Left lung (tissue), 10 donors: Measurements from ENCODE around the gene DMGDH. TPM values are rescaled to one million over a fixed set of nuclear protein-coding genes. Genes with fewer than 3 reads are reported as not detected.

ENCODE experiments used
- ATAC-seq: fragments of 200-7000 bp; cut with Tn5 transposase; one replicate; pipeline ENCODE4 v1.9.1; 2020; ENCODE audit warnings: moderate library complexity
- DNase-seq, 4 donors: peaks; one replicate each; pipeline ENCODE4 v3.0.0-alpha.2; 2013 to 2020
- H3K27ac ChIP-seq, 2 donors: fragments of 200-600 bp; sonication (generic) in 1 of 2; one replicate each; pipeline versions ENCODE4 v1.5.0 to v1.8.0; 2020 to 2021
- H3K27me3 ChIP-seq, 2 donors: fragments of 200-600 bp; sonication (generic) in 1 of 2; one replicate each; pipeline versions ENCODE4 v1.5.0 to v1.8.0; 2020 to 2021
- H3K36me3 ChIP-seq, 2 donors: fragments of 200-600 bp; sonication (generic) in 1 of 2; one replicate each; pipeline versions ENCODE4 v1.5.0 to v1.8.0; 2020 to 2021
- H3K4me1 ChIP-seq, 2 donors: fragments of 200-600 bp; one replicate each; pipeline ENCODE4 v1.8.0; 2021
- H3K4me3 ChIP-seq, 2 donors: fragments of 200-600 bp; sonication (generic) in 1 of 2; one replicate each; pipeline versions ENCODE4 v1.5.0 to v1.8.0; 2020 to 2021; ENCODE audit warnings: mild to moderate bottlenecking in 1 of 2
- H3K9me3 ChIP-seq, 2 donors: fragments of 200-600 bp; sonication (generic) in 1 of 2; one replicate each; pipeline versions ENCODE4 v1.5.0 to v1.8.0; 2020 to 2021
- intact Hi-C, 2 donors: fragments of 100-400 bp; cut with DNase I; formaldehyde crosslinking; loops; one replicate each; pipeline versions ENCODE4 v1.11.2 to v1.14.2; 2022
- polyA plus RNA-seq, 6 donors: library from polyadenylated mRNA; unstranded; fragments of 120-200 nt; gene quantifications; one replicate each; pipeline ENCODE4 v1.2.1, GENCODE V29; 2013; ENCODE audit not compliant: insufficient read length in 6 of 6
- total RNA-seq, 2 donors: library from RNA; stranded (reverse); fragmentation: NEBNext Ultra II Directional; extraction: Animal tissue kit (Norgen Biotek cat#: 25700); gene quantifications; one replicate each; pipeline ENCODE4 v1.2.1, GENCODE V29; 2021
- TF ChIP-seq, protein P1 (sequence below), 2 donors: fragments of 200-600 bp; sonication (generic) in 1 of 2; IDR thresholded peaks; one replicate each; pipeline versions ENCODE4 v1.5.0 to v1.8.0; 2021; ENCODE audit warnings: antibody characterized with exemption in 2 of 2
- donor health status: DM: no; HTN: yes; CAD: no.
- donor health status: DM: no; HTN: no; CAD: no.

DMGDH gene
- total and polyA plus RNA-seq, 8 donors, result 0.90 to 3.1 (median 1.5) TPM

DNA sequence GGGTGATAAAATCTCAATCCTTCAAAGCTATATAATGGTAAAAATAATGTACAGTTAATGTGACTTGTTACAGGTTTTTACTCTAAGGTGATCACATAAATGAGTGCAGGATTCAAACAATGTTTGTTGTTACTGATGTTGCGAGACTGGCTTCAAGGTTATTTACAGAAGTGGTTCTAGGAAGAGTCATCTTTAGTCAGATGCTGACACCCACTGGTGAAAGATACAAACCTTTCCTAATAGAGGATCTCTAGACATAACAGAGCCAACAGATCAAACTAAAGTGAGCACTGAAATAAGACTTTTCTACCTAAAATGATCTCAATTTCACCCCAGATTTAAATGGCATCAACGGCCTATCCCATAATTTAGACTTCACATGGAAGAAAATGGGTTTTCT, 104.6 kb downstream of the DMGDH start:
- no peak overlapping the region for H3K27ac ChIP-seq
- peak; percentile 73 for ATAC-seq
- H3K36me3 ChIP-seq, result peaks cover 0 to 21% of the 10 kb centered on the region in 2 donors
- no peaks in the 10 kb centered on the region for H3K4me1 ChIP-seq
- intact Hi-C loops, result loop anchor here in 1 of 2 donors (10.0 kb wide), 3 partner anchors 430 to 640 kb away; no protein-coding TSS in a partner anchor
- TF ChIP-seq, protein P1, sequence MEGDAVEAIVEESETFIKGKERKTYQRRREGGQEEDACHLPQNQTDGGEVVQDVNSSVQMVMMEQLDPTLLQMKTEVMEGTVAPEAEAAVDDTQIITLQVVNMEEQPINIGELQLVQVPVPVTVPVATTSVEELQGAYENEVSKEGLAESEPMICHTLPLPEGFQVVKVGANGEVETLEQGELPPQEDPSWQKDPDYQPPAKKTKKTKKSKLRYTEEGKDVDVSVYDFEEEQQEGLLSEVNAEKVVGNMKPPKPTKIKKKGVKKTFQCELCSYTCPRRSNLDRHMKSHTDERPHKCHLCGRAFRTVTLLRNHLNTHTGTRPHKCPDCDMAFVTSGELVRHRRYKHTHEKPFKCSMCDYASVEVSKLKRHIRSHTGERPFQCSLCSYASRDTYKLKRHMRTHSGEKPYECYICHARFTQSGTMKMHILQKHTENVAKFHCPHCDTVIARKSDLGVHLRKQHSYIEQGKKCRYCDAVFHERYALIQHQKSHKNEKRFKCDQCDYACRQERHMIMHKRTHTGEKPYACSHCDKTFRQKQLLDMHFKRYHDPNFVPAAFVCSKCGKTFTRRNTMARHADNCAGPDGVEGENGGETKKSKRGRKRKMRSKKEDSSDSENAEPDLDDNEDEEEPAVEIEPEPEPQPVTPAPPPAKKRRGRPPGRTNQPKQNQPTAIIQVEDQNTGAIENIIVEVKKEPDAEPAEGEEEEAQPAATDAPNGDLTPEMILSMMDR (IDR thresholded peaks at IDR 0.05), result peak; percentile 10 to 28
- H3K27me3 ChIP-seq, result no peaks in the 10 kb centered on the region
- H3K4me3 ChIP-seq, result no peak overlapping the region
- DNase-seq, result peak in 1 of 4 donors; percentile 71
- no peaks in the 10 kb centered on the region for H3K9me3 ChIP-seq

DNA sequence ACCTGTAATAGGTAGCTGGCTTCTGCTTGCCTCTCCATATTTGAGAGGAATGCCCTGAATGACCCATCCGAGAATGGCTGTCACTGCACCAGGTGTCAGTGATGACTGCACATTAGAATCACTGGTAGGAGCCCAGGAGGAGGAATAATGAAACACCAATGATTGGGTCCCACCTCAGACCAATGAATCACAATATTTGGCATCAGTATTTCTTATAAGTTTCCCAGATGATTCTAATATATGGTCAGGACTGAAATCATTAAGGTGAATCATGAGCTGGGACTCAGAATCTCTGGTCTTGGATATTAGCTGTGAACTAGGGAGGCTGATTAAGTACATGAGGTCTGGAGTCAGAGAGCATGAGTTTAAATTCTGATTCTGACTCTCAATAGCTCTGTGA, 107.7 kb downstream of the DMGDH start:
- no peak overlapping the region for H3K4me3 ChIP-seq
- no peaks in the 10 kb centered on the region for H3K27me3 ChIP-seq
- DNase-seq (no peak), ATAC-seq (no peak)
- H3K9me3 ChIP-seq, result no peaks in the 10 kb centered on the region
- no peak overlapping the region for H3K27ac ChIP-seq
- H3K4me1 ChIP-seq, result no peaks in the 10 kb centered on the region
- intact Hi-C loops, result loop anchor here in 1 of 2 donors (10.0 kb wide), 3 partner anchors 427 to 637 kb away; no protein-coding TSS in a partner anchor
- peaks cover 0 to 21% of the 10 kb centered on the region in 2 donors for H3K36me3 ChIP-seq
- TF ChIP-seq, protein P1 (IDR thresholded peaks at IDR 0.05), result no peak

DNA sequence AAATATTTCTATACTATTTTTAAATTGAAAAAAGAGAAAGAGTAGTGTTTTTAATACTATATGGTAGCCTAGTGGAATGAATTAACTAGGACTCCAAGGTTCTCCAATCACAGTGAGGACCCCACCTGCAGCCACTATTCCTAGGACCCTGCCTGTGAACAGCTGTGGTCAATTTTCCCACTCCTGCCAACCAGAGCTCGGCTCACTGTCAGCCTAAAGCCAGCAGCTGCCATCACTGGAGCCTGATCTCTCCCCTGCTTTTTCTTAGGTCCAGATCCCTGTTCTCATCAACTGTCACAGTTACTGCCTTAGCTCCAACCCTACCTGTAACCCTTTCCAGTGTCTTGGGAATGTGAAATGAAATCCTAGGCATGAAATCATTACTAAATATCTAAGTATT, 109.7 kb downstream of the DMGDH start:
- no peaks in the 10 kb centered on the region for H3K27me3 ChIP-seq
- no peak overlapping the region for H3K4me3 ChIP-seq
- DNase-seq (no peak), ATAC-seq (no peak)
- TF ChIP-seq, protein P1 (IDR thresholded peaks at IDR 0.05), result no peak
- peaks cover 0 to 26% of the 10 kb centered on the region in 2 donors for H3K36me3 ChIP-seq
- no peaks in the 10 kb centered on the region for H3K4me1 ChIP-seq
- H3K9me3 ChIP-seq, result no peaks in the 10 kb centered on the region
- intact Hi-C loops, result loop anchor here in 1 of 2 donors (10.0 kb wide), 4 partner anchors 65 to 635 kb away; no protein-coding TSS in a partner anchor
- no peak overlapping the region for H3K27ac ChIP-seq

DNA sequence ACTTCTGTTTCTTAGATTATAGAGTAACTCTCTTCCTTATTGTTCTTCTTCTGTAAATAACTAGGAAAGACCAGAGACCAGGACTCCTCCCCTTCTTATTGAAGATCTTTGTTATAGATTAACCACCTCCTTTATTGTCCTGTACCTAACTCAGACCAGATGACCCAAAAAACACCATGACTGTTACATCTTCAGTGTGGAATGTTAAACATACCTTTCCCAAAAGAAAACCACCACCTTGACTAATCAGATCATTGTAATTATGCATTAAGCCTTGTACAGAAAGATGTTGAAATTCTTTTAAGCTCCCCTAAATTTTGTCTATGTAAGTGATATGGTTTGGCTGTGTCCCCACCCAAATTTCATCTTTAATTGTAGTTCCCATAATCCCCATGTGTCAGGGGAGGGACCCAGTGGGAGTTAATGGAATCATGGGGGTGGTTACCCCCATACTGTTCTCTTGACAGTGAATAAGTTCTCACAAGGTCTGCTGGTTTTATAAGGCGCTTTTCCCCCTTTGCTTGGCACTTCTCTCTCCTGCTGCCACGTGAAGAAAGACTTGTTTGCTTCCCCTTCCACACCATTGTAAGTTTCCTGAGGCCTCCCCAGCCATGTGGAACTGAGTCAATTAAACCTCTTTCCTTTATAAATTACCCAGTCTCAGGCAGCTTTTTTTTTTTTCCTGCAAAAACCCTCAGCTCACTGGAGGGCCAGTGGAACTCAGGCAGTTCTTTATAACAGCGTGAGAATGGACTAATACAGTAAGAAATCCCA, 110.6 kb downstream of the DMGDH start:
- H3K4me1 ChIP-seq, result no peaks in the 10 kb centered on the region
- H3K4me3 ChIP-seq, result no peak overlapping the region
- no peak for ATAC-seq
- intact Hi-C loops, result loop anchor here in 1 of 2 donors (10.0 kb wide), 1 partner anchor 64 kb away; no protein-coding TSS in a partner anchor
- no peaks in the 10 kb centered on the region for H3K9me3 ChIP-seq
- H3K27me3 ChIP-seq, result no peaks in the 10 kb centered on the region
- no peak overlapping the region for H3K27ac ChIP-seq
- DNase-seq, result no peak
- peaks cover 0 to 23% of the 10 kb centered on the region in 2 donors for H3K36me3 ChIP-seq
- TF ChIP-seq, protein P1 (IDR thresholded peaks at IDR 0.05), result no peak

DNA sequence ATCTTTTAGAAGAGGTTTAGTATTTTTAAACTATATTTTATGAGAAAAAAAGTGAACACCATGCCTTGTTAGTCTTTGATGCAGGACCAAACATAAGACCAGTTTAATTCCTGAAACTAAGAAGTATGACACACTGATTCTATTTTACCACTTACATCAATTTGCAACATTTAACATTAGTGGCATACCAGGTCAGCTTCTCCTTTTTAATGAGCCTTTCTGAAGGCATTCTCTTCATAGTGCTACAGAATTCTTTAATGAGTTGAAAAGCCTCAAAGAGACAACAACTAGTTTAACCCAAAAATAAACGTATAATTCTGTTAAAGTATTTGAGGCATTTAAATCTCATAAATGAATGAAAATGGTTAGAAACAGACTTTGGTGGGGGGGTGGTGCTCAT, 112.6 kb downstream of the DMGDH start:
- no peak overlapping the region for H3K4me3 ChIP-seq
- no peak for DNase-seq
- TF ChIP-seq, protein P1 (IDR thresholded peaks at IDR 0.05), result no peak
- H3K36me3 ChIP-seq, result peaks cover 0 to 10% of the 10 kb centered on the region in 2 donors
- ATAC-seq, result no peak
- no peak overlapping the region for H3K27ac ChIP-seq
- H3K4me1 ChIP-seq, result no peaks in the 10 kb centered on the region
- intact Hi-C loops, result loop anchor here in 1 of 2 donors (10.0 kb wide), 1 partner anchor 62 kb away; no protein-coding TSS in a partner anchor
- no peaks in the 10 kb centered on the region for H3K9me3 ChIP-seq
- H3K27me3 ChIP-seq, result no peaks in the 10 kb centered on the region
